HG02938 (cell line): ENCODE data around the gene LRRTM4.

ENCODE experiments used
- ATAC-seq: cut with Tn5 transposase; IDR thresholded peaks from one replicate; pipeline ENCODE4 v1.9.1; 2021; ENCODE audit warnings: mild to moderate bottlenecking, moderate library complexity; ENCODE audit not compliant: unreplicated experiment

Gene LRRTM4

GRCh38 chr2:77328134-77328931 is 193.8 kb downstream of the LRRTM4 start:
- ATAC-seq, result no peak

DNA sequence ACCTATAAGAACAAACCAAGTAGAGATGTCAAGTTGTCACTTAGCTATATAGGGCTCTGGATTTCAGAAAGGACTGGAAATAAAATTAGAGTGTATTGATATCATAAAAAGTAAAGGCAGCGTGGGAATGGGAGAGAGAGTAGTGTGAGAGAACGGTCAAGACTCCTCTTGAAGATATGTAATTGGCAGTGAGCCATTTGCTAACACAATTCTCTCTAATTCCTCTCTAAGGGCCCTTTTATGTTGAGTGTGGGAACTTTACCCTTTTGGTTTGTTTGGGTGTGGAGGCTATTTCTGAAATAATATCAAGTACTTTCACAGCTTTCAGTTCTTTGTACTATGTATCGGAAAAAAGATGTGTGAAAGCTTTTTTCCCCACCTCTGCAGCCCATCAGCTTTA is 196.8 kb downstream of the LRRTM4 start:
- ATAC-seq, result no peak

GRCh38 chr2:77322431-77322830 is 199.7 kb downstream of the LRRTM4 start:
- no peak for ATAC-seq

DNA sequence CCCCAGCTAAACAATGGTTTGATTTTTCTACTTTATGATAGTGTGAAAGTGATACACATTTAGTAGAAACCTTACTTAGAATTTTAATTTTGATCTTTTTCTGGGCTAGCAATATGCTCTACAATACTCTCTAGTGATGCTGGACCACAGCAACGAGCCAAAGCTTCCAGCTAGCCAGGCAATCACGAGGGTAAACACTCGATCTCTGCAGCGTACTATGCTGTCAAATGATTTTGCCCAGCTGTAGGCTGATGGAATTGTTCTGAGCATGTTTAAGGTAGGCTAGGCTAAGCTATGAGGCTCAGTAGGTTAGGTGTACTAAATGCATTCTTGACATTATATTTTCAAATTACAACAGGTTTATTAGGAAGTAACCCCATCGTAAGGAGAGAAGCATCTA is 207.5 kb downstream of the LRRTM4 start:
- ATAC-seq, result no peak

GRCh38 chr2:77310416-77310815 is 211.8 kb downstream of the LRRTM4 start:
- ATAC-seq, result no peak

GRCh38 chr2:77309725-77310124 is 212.5 kb downstream of the LRRTM4 start:
- no peak for ATAC-seq

DNA sequence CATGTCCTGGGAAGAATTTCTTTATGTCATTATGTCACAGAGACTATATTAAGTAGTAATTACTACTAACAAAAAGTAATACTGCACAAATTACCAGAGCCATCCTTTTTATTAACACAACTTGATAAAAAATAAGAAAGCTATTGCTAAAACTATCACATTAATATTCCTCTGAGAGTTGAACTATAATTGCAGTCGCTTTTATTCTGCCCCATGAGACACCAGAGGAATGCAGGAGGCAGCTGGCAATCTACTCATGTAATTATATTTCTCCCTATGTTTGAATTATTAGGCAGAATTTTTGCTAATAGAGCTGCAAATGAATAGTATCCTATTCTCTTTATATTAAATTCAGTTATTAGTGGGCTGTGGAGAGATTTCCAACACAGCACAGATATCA is 220.7 kb downstream of the LRRTM4 start:
- no peak for ATAC-seq

- no peak for ATAC-seq
These were observed 225.4 kb downstream of the LRRTM4 start for GRCh38 chr2:77296791-77297190.

GRCh38 chr2:77294474-77294873 is 227.7 kb downstream of the LRRTM4 start:
- ATAC-seq, result no peak

GRCh38 chr2:77284353-77284752 is 237.8 kb downstream of the LRRTM4 start:
- ATAC-seq, result no peak

GRCh38 chr2:77271262-77271661 is 250.9 kb downstream of the LRRTM4 start:
- ATAC-seq, result no peak

DNA sequence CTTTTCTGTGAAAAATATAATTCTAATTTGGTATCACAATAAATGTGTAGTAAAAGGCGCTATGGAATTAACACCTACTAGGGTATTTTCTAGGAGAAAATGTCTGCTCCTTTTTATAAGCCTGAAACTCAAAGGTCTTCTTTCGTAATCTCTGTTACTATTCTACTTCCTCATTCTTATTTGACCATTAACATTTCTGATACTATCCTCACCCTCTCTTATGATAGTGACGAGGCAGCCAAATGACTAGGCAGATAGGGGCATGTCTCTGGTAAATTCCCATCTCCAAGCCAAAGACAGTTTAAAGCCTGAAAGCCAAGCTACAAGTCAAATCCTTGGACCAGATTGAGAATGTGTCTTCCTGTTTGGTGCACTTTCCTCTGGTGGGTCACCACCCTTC is 251.7 kb downstream of the LRRTM4 start:
- no peak for ATAC-seq

- no peak for ATAC-seq
These were observed 253.6 kb downstream of the LRRTM4 start for GRCh38 chr2:77268626-77269025.

DNA sequence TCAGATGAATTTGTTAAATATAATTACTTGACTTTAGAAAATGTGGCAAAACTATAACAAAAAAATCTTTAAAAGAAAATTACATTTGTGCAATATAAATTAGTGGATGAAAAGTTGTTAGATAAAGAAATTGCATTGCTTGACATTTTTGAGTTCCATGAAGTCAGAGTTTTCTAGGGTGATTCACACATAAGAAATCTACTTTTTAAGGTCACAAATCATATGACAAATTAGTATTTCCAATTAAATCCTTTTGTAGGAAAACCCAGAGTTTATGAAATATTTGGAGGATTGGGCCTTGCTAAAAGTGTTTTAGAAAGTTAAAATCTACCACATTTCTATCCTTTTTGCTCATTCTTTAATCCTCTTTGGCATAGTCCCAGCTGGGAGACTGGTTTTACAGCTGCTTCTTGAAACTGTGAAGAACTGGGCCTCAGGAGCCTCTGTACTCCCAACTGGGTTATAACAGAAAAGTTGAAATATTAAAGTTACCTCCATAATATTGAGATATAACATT is 289.2 kb downstream of the LRRTM4 start:
- ATAC-seq, result no peak

DNA sequence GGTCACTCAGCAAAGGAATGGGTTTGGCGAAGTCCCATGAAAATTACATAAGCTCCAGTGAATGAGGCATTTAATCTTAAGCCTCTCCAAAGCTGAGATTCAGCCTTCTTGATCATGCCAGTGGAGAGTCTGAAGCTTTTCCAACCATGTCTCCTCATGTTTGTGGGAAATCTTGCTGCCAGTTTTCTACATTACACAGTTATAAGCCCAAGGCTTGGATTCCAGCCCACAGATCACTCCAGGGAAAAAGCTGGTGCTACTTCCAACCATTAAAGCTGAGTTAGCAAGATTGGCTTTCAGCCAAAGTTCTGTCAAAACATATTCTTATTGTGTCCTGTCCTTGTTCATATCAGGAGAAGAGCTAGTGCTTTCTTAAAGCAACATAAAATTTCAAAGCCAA is 293.8 kb downstream of the LRRTM4 start:
- no peak for ATAC-seq

DNA sequence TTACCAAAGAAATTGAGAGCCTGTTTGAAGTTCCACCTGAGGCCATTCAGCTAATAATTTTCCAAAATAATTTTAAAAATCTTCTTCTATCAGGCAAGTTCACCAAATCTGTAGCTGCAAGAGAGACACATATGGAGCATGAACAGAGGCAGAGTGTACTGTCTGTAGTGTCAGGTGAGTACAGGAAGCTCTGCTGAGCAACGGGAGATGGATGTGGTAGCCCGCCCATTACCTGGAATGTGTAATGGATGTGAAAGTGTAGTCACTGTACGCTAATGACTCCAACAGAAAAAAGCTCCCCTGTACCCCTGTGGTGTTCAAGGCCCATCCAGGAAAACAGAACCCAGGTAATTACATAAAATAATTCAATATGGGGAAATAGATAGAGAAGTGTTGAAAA is 311.5 kb downstream of the LRRTM4 start:
- no peak for ATAC-seq

GRCh38 chr2:77207331-77207730 is 314.8 kb downstream of the LRRTM4 start:
- ATAC-seq, result no peak

GRCh38 chr2:77201755-77202154 is 320.4 kb downstream of the LRRTM4 start:
- ATAC-seq, result no peak

- no peak for ATAC-seq
These were observed 322.8 kb downstream of the LRRTM4 start for GRCh38 chr2:77199411-77199810.

DNA sequence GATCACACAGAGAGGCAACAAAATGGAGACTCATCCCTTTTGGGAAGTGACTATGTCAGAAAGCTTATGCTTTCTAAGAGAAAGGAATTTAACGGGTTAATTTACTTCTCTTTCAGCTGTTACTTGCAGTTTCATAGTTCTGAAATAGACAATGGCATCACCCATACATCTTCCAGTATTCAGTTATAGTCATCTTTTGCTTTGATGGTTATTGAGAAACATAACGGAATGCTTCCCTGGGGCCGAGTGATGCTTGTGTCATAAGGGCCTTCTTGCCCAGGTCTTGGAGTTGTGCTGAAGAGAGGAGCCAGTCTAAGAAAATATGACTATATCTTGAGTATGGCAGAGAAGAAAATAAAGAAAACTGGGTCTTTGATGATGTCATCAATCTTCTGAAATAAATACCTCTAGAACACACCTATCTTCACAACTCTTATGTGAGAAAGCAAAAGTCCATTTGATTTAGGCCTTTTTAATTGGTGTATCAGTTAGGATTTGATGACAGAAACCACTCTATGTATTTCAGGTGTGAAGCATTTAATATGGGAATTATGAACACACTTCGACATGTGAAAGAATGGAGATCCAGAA is 328.2 kb downstream of the LRRTM4 start:
- no peak for ATAC-seq

DNA sequence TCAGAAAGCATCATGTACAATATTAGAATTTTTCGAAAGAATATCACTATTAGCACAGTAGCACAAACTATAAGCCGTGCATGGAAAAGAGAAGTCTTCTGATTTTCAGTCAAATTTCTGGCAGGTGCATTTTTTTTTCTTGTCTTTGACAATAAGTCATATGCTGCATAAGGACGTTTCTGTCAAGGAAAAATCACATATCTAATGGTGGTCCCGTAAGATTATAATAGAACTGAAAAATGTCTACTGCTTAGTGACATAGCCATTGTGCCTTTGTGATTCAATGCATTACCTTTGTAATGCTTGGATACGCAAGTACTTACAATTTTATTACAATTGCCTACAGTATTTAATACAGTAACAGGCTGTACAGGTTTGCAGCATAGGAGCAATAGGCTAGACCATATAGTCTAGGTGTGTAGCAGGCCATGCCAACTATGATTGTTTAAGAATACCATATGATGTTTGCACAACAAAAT is 329.3 kb downstream of the LRRTM4 start:
- ATAC-seq, result no peak

- ATAC-seq, result no peak
These were observed 330.5 kb downstream of the LRRTM4 start for GRCh38 chr2:77191665-77192064.
